Activated CD4-positive, alpha-beta T cell treated with anti-CD3 and anti-CD28 coated beads, Interleukin-2, Interleukin-4, amounts not matched to agents 100 ng/mL and 50 ng/mL, durations not matched to agents 16 hours and 8 hours (primary cell): ENCODE results near the gene CNGB1.
A peak's percentile ranks its signal among the peaks of the same experiment; 100 is the strongest.
"Not testable (repeated sequence)": the region's sequence is repeated elsewhere in the genome, so short reads cannot be mapped to it uniquely, and the experiment has no call there.

ENCODE experiments used
- DNase-seq: peaks from one replicate; pipeline ENCODE4 v3.0.0-alpha.2; 2020; ENCODE audit warnings: low spot score

The CNGB1 gene

DNA sequence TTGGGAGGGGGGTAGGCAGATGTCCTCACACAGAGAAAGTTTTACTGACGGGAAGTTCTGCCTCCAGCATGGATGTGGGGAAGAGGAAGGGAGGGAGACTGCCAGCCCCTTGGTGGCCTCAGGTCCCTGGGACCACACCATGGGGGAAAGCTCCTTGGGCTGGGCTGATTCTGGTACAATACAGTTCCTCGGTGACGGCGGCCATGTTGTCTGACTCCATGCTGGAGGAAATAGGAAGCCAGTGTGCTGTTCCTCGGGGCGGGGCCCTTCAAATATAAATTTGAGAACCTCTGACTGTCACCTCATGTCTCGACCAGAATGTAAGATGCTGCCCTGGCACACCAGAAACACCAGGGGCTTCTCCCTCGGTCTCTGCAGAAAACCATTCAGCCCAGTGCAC is 66.8 kb downstream of the CNGB1 start:
- no peak for DNase-seq

DNA sequence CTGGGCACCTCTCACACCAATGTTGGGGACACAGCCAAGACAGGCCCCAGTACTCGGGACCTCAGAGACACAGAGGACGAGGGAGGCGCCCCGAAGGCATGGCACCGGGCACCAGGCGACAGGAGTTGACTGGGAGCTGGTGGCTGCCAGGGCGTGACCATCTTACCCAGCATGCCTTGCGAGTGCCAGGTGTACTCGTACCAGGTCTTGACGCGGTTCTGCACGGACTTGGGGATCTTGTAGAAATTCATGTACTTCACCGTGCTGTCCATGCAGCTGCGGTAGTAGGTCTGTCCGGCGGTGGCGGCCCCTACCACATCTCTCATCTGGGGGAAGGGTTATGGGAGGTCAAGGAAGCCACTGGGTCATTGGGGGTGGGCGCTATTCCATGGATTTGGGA is 67.3 kb downstream of the CNGB1 start:
- DNase-seq: no peak

DNA sequence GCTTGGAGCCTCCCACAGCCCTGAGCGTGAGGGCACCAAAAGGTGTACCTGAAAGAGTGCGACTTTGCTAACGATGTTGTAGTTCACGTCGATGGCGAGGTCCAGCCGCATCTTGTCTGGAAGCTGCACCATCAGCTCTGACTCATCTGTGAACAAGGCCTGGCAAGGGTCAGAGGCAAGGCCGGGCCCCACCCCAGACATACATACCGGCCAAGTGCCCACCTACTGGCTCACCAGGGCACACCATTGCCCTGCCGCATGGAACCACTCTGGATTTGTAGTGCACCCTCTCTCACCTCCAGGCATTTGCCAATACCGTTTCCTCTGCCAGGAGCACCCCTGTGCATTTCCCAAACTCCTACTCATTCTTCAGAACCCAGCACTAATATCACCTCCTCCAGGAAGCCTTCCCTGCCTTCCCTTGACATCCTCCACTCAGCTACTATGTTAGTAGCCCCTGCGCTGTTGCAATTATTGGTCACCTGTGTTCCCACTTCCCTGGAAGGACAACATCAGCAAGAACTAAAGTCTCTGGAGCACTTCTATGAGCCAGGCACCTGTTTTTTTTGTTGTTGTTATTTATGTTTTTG is 69.4 kb downstream of the CNGB1 start:
- DNase-seq: no peak

DNA sequence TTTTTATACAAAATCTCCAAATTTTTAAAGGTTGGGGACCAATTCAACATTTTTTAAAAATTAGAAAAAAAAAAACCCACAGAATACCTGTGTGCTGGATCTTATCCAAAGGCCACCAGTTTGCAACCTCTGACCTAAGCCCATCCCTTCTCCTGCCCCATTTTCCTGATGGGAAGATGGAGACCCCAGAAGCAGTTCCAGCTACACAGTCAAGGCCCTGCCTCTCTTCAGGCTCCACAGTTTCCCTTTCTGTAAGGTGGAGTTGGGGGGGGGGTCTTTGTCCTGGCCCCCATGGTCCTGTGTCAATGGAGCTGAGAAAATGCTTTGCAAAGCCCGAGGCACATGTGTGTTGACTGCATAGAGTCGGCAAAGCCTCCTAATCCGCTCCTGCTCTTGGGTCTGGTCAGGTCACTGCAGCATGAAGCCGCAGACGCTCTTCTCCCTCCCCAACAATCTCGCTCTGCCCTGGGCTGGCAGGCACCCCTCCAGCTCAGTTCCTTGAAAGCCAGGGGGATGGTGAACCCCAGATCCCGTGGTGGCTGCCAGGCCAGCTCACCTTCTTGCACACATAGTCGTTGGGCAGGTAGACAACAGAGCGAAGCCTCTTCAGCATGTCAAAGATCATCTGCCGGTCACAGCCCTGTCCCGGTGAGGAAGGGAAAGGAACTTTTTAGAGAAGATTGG is 70.0 kb downstream of the CNGB1 start:
- DNase-seq: no peak

DNA sequence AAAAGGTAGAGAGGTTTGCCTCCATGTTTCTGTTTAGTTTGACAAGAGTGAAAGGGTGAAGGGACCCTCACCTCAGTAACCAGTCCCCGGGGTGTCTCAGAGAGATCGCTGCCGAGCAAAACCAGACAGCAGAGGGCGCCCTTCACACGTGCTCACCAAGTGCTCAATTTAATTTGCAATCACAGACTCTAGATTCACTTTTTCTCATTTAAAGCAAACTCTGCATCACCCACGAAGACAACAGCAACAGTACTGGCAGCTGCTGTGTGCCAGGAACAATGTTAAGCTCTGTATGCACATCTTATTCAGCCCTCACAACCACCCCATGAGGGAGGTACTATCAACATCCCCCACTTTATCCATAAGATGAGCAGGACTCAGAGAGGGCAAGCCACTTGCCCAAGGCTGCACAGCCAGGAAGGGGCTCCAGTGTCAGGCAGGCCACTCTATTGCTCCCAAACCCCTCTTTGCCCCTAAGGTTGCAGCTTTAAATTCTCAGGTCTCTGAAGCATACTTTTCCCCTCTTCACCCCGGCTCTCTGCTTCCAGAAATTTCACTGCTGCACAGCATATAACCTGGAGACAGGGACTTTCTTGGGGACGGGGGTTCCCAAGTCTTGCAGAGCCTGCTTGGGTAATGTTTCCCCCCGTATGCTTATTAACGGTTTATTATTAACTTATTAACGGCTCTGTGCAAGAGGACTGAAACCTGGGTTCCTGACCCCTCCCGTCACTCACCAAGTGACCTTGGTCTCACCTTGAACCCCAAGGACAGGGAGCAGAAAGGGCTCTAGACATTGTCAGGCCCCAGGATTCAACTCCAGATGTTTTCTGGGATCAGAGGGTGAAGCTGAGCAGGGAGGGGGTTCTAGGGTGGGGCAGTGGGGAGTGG is 70.9 kb downstream of the CNGB1 start:
- peak; percentile 65 for DNase-seq

DNA sequence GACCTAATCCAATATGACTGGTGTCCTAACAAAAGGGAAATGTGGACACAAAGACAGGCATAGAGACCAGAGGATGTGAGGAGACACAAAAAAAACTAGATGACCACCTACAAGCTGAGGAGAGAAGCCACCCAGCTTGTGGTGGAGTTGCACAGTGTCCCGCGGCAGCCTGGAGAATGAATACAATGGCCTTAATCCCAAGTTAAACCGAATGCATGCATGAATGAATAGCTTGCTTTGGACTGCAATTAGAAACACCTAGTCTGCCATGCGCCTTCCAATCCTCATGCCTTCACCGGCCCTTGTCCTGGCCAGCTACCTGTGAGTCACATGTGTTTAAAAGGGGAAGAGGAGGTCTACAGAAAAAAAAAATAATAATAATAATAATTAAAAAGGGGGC is 72.0 kb downstream of the CNGB1 start:
- no peak for DNase-seq

DNA sequence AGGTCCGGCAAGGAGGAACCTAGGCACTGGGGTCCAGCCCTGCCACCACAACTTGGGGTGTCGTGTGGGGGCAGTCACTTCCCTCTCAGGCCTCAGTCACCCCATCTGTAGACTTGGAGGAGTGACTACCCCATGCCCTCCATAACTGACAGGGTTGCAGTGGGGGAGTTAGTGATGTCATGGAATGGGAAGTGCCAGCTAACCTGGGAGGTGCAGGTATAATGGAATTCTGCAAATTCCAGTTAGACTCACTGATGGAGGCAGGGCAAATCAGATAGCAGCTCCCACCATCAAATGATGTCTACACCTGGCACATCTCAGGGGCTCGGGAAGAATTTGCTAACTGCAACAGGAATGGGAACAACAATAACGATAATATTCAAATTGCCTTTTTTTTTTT is 72.9 kb downstream of the CNGB1 start:
- DNase-seq: no peak

DNA sequence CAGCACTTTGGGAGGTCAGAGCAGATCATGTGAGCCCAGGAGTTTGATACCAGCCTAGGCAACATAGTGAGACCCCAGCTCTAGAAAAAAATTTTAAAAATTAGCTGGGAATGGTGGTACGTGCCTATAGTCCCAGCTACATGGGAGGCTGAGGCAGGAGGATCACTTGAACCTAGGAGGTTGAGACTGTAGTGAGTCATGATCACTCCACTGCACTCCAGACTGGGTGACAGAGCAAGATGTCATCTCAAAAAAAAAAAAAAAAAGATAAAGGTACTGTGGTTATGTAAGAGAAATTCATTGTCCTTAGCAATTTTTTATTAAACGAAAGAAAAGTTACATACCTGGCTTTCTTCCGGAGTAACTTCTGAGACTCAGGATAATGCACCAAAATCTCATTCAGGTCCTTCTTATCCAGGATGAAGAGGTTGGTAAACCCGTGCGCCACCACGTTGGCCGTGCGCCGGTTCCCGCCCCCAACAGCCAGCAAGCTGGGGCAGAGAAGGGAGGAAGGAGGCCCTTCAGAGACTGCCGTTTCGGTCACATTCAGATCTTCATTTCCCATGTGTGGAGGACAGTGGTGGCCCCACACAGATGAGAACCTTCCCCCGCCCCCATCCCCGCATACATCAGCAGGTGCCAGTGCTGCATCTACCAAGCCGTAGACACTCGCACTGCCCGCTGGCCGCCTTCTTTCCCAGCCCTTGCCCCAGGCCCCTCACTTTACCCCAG is 73.7 kb downstream of the CNGB1 start:
- no peak for DNase-seq

DNA sequence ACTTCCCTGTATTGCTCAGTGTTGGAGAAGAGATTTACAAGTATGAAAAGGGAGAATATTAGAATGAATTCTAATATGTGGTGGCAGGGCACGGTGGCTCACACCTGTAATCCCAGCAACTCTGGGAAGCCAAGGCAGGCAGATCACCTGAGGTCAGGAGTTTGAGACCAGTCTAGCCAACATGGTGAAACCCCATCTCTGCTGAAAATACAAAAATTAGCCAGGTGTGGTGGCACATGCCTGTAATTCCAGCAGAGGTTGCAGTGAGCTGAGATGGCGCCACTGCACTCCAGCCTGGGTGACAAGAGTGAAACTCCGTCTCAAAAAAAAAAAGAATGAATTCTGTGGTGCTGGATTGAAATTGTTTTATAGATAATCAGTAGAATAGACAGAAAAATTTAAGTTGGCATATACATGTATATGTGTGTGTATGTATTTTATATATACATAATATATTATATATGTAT is 75.8 kb downstream of the CNGB1 start:
- DNase-seq: not testable (repeated sequence)

DNA sequence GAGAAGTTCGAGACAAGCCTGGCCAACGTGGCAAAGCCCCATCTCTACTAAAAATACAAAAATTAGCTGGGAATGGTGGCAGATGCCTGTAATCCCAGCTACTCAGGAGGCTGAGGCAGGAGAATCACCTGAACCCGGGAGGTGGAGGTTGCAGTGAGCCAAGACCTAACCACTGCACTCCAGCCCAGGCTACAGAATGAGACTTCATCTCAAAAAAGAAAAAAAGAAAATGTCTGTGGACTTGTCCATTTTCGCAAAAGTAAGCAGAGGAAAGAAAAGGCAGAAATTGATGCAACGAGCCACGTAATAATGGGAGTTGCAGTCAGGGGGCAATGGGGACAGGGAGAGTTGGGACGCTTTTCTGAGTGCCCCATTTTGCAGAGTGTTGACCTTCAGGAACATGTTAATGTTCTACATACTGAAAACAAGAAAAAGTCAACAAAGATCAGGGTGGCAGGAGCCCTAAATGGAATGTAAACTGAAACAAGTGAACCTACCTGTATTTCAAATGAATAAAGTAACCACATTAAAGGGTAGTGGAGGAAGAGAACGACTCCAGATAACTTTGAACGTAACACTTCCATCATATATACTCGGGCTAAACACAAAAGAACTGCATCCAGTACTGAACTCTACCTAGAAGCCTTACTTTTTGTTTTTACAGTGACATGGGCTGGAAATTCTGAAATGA is 76.4 kb downstream of the CNGB1 start:
- DNase-seq: no peak

DNA sequence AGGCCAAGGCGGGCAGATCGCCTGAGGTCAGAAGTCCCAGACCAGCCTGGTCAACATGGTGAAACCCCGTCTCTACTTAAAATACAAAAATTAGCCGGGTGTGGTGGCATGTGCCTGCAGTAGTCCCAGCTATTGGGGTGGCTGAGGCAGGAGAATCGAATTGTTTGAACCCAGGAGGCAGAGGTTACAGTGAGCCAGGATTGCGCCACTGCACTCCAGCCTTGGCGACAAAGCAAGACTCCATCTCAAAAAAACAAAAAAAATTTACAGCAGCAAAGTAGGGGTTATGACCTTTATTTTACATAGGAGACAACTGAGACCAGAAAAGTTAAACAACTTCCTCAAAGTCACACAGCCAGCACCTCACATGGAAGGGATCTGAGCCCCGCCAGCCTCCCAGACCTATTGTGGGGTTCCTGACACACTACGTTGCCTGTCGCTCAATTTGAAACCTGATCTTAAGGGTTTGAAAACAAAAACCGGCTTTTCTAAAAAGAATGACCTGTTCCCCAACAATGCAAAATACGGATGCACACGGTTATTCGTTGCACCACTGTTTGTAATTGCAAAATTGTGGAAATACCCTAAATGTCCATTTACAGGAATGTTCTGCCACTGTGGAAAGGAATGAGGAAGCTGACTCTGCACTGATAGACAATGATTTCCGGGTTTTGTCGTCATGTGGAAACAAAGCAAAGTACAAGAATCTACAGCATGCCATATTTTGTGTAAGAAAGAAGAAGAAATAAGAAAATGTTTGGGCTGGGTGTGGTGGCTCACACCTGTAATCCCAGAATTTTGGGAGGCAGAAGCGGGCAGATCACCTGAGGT is 77.2 kb downstream of the CNGB1 start:
- DNase-seq: no peak

DNA sequence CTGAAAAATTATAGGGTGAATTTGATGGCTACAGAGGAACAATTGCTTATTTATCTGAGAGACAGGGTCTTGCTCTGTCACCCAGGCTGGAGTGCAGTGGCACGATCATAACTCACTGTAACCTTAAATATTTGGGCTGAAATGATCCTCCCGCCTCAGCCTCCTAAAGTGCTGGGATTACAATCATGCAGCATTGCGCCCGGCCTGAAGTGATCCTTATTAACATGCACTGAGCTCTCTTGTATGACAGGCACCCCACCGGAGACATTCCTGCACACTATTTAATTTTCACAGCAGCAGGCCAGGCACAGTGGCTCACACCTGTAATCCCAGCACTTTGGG is 77.7 kb downstream of the CNGB1 start:
- DNase-seq: no peak

DNA sequence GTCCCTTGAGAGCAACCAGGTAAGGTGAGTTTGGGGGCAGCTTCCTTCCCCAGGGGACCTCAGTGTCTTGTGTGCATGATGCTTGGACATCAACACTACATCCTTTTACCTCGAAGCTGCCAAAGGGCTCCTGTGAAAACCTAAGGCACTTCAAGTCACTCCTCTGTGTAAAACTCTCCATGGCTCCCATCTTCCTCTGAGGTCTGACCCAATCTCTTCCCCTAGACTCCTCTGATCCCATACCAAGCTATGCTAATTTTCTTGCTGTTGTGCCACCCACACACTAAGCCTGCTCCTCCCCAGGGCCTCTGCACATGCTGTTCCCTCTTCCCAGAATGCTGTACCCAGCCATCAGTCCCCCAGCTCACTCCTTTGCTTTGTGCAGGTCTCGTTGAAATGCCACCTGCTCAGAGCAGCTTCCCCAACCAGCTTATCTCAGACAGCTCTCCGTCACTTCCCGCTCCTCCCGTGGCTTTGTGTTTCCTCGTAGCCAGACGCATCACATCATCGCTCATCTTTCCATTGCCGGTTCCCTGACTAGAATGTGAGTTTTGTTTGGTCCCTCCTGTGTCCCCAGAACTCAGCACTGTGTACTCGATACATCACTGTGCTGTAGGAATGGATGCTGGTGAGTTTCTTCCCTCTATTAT is 78.4 kb downstream of the CNGB1 start:
- no peak for DNase-seq

DNA sequence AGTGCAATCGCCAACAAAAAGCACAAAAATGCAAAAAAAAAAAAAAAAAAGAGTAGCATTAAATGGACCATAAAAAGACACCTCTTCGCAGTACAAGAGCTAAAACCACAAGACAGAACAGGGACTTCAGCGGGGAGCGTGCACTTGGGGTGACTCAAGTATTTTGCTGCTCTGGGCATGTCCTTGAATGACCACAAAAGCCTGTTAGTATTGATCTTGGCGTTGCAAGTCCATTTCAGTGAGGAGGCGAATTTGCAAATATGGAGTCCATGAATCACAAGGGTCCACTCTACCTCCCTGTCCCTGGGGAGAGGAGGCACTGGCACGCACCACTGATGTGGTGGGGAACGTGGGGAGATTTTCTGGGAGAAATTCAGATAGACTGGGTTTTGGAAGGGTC is 78.9 kb downstream of the CNGB1 start:
- DNase-seq: no peak

DNA sequence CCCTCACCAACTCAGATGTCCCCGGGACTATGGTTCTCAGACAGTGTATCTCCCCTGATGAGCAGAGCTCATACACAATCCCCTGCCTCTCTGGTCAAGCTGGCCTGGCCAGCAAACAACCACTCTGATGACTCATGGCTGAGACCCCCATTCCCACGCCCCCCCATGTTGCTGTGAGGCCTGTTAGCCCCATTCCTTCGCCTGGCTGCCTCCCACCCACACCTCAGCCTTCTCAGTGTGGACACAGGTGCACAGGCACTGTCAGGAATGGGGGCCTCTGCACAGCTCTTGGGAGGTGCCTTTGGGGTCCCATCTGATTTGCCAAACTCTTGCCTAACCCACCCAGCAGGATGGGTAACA is 80.2 kb downstream of the CNGB1 start:
- DNase-seq: no peak

DNA sequence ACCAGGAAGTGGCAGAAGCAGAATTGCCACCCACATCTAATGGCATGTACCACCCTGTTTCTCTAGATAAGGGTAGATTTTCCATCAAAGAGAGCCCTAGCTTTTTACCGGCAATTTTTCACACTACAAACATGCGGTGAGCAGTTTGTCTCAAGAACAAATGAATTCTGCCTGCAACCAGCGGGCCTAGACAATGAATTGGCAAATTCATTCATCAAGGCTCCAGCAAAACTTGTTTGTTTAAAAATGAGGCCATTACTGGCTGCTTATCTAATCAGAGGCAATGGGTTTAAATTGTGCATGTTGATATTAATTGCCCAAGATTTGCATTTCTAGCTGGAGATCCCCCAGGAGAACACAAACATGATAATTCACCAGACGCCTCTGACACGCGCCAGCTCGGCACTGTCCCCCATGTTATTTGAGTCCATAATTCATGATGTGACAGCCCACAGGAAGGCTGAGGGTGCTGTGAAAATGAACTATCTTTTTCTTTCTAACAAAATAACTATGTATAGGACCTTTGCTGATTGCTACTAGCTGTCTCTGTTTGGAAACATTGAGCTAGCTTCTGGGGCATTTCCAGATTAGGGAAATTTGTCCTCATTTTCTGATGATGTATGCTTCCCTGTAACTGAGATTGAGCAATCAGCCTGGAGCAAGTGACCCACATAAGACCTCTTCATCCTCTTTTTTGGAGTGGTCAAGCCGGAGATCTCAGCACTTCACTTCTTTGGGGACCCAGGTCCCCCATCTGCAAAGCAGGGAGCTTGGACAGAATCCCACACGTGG is 80.8 kb downstream of the CNGB1 start:
- DNase-seq: no peak

DNA sequence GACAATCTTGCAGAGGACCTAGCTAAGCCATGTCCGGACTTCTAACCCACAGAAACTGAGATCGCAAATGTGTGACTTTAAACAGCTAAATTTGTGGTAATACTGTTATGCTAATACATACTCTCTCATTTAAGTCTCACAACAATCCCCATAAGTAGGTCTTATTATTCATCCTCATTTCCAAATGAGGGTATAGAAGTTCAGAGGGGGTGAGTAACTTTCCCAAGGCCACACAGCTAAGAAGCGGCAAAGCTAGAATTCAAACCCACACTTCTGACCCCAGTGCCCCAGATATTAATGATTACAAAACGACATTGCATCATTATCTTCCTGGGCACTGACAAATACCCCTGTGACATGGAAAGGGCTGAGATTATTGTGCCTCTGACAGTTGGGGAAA is 81.4 kb downstream of the CNGB1 start:
- DNase-seq: no peak

DNA sequence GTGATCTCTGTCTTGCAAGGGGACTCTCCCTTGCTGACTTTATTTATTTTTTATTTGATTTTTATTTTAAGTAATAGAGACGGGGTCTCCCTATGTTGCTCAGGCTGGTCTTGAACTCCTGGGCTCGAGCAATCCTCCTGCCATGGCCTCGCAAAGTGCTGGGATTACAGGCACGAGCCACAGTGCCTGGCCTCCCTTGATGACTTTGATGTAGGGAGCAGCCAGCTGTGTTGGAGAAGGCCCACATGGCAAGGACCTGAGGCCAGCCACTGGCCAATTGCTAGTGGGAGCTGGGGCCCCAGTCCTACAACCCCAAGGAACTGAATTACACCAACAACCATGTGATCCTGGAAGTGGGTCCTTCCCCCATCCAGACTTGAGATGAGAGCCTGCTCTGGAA is 81.8 kb downstream of the CNGB1 start:
- no peak for DNase-seq

DNA sequence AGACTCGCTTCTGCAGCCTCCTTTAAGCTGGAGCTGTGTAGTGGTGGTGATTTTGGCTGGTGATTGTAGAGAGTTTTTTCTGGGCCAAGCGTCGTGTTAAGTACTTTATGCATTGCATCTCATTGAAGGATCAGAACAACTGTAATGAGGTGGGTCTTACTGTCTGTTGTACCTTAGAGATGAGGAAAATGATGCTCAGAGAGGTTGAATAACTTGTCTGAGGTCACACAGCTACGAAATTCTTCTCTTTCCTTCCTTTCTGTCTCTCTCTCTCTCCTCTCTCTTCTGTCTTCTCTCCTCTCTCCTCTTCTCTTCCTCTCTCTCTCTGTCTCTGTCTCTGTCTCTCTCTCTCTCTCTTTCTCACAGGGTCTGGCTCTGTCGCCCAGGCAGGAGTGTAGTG is 82.8 kb downstream of the CNGB1 start:
- no peak for DNase-seq

DNA sequence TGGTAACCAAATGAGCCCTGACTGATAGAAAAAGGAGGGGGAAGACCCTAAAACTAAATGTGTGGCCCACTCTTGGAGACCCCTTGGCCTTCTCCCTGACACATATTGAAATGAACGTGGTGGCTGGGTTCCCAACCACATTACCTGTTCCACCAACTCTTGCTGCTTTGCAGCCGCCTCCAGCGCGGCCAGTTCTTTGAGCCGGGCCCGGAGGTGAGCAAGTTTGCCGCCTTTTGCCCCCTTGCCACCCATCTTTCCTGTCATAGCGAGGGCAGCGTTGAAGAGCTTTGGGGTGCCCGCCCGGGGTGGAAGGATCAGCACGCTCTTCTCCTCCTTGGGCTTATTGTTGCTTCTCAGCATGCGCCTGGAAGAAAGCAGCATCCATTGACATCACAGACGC is 83.2 kb downstream of the CNGB1 start:
- no peak for DNase-seq
